Measurements from ENCODE around the gene SPTAN1. TPM values are rescaled to one million over a fixed set of nuclear protein-coding genes. Genes with fewer than 3 reads are reported as not detected.

The SPTAN1 gene
- total RNA-seq, 1 donor from 2014 or later = 810 TPM

DNA sequence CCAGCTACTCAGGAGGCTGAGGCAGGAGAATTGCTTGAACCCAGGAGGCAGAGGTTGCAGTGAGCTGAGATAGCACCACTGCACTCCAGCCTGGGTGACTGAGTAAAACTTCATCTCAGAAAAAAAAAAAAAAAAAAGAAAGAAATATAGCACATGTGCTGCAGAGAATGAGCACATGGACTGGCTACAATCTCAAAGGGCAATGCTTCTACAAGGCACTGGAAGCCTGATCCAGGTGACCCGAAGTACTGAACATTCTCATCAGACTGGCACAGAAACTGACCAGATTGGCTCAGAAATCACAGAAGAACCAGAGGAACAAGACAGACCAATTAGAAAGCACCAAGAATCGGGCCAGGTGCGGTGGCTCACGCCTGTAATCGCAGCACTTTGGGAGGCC lies 99.4 kb downstream of the SPTAN1 start:
- Mint-ChIP-seq H3K4me1 (ENCODE audit: unreplicated experiment) (peaks cover 2% of the 10 kb centered on the region), H3K9me3 (ENCODE audit: unreplicated experiment) (no peaks in the 10 kb centered on the region), H3K36me3 (ENCODE audit: low read depth, unreplicated experiment) (peaks cover 5% of the 10 kb centered on the region), H3K27me3 (ENCODE audit: unreplicated experiment) (no peaks in the 10 kb centered on the region), H3K4me3 (ENCODE audit: unreplicated experiment) (no peak overlapping the region), H3K27ac (ENCODE audit: unreplicated experiment) (no peak overlapping the region)
- DNase-seq (ENCODE audit: low spot score) = no peak
- no peak for TF ChIP-seq CTCF (IDR thresholded peaks at IDR 0.05; ENCODE audit: unreplicated experiment)

DNA sequence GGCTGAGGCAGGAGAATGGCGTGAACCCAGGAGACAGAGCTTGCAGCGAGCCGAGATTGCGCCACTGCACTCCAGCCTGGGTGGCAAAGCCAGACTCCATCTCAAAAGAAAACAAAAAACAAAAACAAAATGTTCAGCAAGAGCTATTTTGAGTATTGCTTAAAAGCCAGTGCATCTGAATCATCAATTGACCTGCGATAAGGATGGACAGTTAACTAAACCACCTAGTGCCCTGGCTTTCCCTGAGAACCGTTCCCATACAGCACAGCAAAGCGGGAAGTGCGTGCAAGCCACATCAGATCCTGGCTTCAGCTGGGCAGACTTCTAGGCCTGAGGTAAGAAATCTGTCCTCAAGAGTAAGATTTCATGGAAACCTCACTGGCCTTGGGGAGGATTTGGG lies 101.5 kb downstream of the SPTAN1 start:
- Mint-ChIP-seq H3K4me1 (ENCODE audit: unreplicated experiment) (peaks cover 2% of the 10 kb centered on the region), H3K27ac (ENCODE audit: unreplicated experiment) (no peak overlapping the region), H3K36me3 (ENCODE audit: low read depth, unreplicated experiment) (peaks cover 5% of the 10 kb centered on the region), H3K4me3 (ENCODE audit: unreplicated experiment) (no peak overlapping the region), H3K27me3 (ENCODE audit: unreplicated experiment) (no peaks in the 10 kb centered on the region), H3K9me3 (ENCODE audit: unreplicated experiment) (no peaks in the 10 kb centered on the region)
- no peak for TF ChIP-seq CTCF (IDR thresholded peaks at IDR 0.05; ENCODE audit: unreplicated experiment)
- DNase-seq (ENCODE audit: low spot score) = no peak

GRCh38 chr9:128654481-128654880 lies 102.1 kb downstream of the SPTAN1 start:
- DNase-seq (ENCODE audit: low spot score) = no peak
- peaks cover 2% of the 10 kb centered on the region for H3K4me1 Mint-ChIP-seq (ENCODE audit: unreplicated experiment)
- H3K9me3 Mint-ChIP-seq (ENCODE audit: unreplicated experiment) = no peaks in the 10 kb centered on the region
- peaks cover 5% of the 10 kb centered on the region for H3K36me3 Mint-ChIP-seq (ENCODE audit: low read depth, unreplicated experiment)
- H3K4me3 Mint-ChIP-seq (ENCODE audit: unreplicated experiment) = peak overlapping the region; percentile 79
- H3K27ac Mint-ChIP-seq (ENCODE audit: unreplicated experiment) = no peak overlapping the region
- TF ChIP-seq CTCF (IDR thresholded peaks at IDR 0.05; ENCODE audit: unreplicated experiment) = no peak
- H3K27me3 Mint-ChIP-seq (ENCODE audit: unreplicated experiment) = no peaks in the 10 kb centered on the region

DNA sequence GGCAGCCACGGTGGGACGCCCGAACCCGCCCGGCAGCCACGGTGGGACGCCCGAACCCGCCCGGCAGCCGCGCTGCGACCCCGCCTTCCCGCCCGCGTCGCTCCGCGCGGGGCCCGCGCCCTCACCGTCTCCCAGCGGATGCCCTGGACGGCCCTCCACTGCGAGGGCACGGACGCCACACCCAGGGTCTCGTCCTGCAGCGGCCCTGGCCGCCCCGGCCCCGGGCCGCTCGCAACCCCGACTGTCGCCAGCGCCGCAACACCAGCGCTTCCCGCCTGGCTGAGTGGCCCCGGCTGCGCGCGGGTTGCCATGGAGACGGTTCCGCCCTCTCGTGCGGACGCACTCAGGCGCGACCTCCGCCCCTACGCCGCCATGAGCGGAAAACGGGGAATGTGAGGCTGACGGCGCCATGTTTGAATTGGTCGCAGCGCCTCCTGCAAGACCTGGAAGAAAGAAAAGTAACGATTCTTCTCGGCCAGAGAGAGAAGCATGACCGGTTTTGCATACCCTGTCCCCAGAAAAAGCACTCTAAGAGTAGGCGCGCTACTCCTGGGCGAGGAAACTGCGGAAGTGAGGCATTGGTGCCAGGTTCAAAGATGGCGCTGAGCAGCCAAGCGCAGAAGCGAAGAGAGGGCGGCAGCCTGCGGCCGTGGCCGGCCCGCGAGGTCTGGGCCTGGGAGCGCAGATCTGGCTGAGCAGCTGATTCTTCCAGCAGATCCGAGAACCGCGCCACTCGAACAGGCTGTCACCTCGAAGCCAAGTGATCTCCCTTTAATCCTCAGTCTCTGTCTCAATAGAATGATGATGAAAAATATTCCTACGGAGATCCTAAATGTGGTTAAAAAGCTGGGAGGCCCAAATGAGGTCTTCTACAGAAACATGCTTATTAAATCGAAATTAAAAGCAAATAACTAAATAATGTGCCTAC lies 104.3 kb downstream of the SPTAN1 start, which contains the start of gene DYNC2I2:
TSS of gene DYNC2I2 (minus strand) at position 432 of the 928 bp plus-strand sequence. CDS start at position 311, 121 bp downstream.
- Mint-ChIP-seq H3K4me1 (ENCODE audit: unreplicated experiment) (peaks cover 2% of the 10 kb centered on the region), H3K36me3 (ENCODE audit: low read depth, unreplicated experiment) (peaks cover 5% of the 10 kb centered on the region), H3K9me3 (ENCODE audit: unreplicated experiment) (no peaks in the 10 kb centered on the region), H3K27me3 (ENCODE audit: unreplicated experiment) (peaks cover 2% of the 10 kb centered on the region), H3K27ac (ENCODE audit: unreplicated experiment) (peak within 1 kb of the TSS; percentile 100), H3K4me3 (ENCODE audit: unreplicated experiment) (peak within 1 kb of the TSS; percentile 90)
- no peak for TF ChIP-seq CTCF (IDR thresholded peaks at IDR 0.05; ENCODE audit: unreplicated experiment)
- peak; percentile 95 for DNase-seq (ENCODE audit: low spot score)

GRCh38 chr9:128657344-128657704 lies 104.9 kb downstream of the SPTAN1 start:
- peaks cover 2% of the 10 kb centered on the region for H3K4me1 Mint-ChIP-seq (ENCODE audit: unreplicated experiment)
- no peak for TF ChIP-seq CTCF (IDR thresholded peaks at IDR 0.05; ENCODE audit: unreplicated experiment)
- H3K27me3 Mint-ChIP-seq (ENCODE audit: unreplicated experiment) = peaks cover 2% of the 10 kb centered on the region
- no peaks in the 10 kb centered on the region for H3K9me3 Mint-ChIP-seq (ENCODE audit: unreplicated experiment)
- H3K27ac Mint-ChIP-seq (ENCODE audit: unreplicated experiment) = peak overlapping the region; percentile 100
- H3K4me3 Mint-ChIP-seq (ENCODE audit: unreplicated experiment) = peak overlapping the region; percentile 90
- peaks cover 5% of the 10 kb centered on the region for H3K36me3 Mint-ChIP-seq (ENCODE audit: low read depth, unreplicated experiment)
- DNase-seq (ENCODE audit: low spot score) = no peak
